GM12878 (cell line): Measurements from ENCODE around the gene NPY4R. TPM values are rescaled to one million over a fixed set of nuclear protein-coding genes. Genes with fewer than 3 reads are reported as not detected.
"Not testable (repeated sequence)": the region's sequence is repeated elsewhere in the genome, so short reads cannot be mapped to it uniquely, and the experiment has no call there.

ENCODE experiments used
- ATAC-seq: fragments of 200-7000 bp; cut with Tn5 transposase; 3 replicates; pipeline ENCODE4 v1.9.1; 2020; ENCODE audit warnings: mild to moderate bottlenecking, moderate library complexity
- BruUV-seq: library from RNA; stranded (reverse); fragments of 400-500 nt; replicated peaks from 2 replicates; lab custom pipeline; 2021; lab: Mats Ljungman, UMichigan
- CTCF ChIA-PET: fragments of 300-600 bp; sonication (Branson Sonifier 250); formaldehyde crosslinking; extraction: SDS; loops from one replicate; lab custom pipeline; 2021; ENCODE audit warnings: inconsistent platforms; lab: Yijun Ruan, JAX
- POLR2A ChIA-PET: fragments of 350-600 bp; formaldehyde crosslinking; extraction: SDS; loops from one replicate; lab custom pipeline; 2021; ENCODE audit warnings: inconsistent platforms; lab: Charles Lee
- RAD21 ChIA-PET: fragments of 300-600 bp; sonication (Branson Sonifier 250); formaldehyde crosslinking; loops from one replicate; lab custom pipeline; 2023; ENCODE audit warnings: antibody characterized with exemption; ENCODE audit not compliant: unreplicated experiment; lab: Charles Lee
- SMC1A ChIA-PET: fragments of 300-600 bp; sonication (Branson Sonifier 250); formaldehyde crosslinking; loops from one replicate; lab custom pipeline; 2023; ENCODE audit not compliant: unreplicated experiment, uncharacterized antibody; lab: Charles Lee
- DNase-seq: peaks from one replicate; pipeline ENCODE4 v3.0.0-alpha.2; 2011; ENCODE audit warnings: low read depth, low spot score
- FAIRE-seq: peaks from 3 replicates; lab custom pipeline; 2011; peaks lifted over from hg19 to GRCh38; lab: Jason Lieb, UNC
- H2AFZ ChIP-seq: 2 replicates; pipeline ENCODE4 v1.6.0; 2011; ENCODE audit warnings: low read depth, low read length, control low read depth; ENCODE audit not compliant: control insufficient read depth
- H3K27ac ChIP-seq: 2 replicates; pipeline ENCODE4 v1.5.1; 2011; ENCODE audit warnings: control low read depth; ENCODE audit not compliant: control insufficient read depth, insufficient read depth
- H3K27me3 ChIP-seq, 2 experiments: replicated peaks in 1 of 2; 2 replicates each; pipeline versions ENCODE4 v1.6.0 to v1.6.1; 2011; ENCODE audit warnings: low read length in 1 of 2; ENCODE audit not compliant: control insufficient read depth in 2 of 2, insufficient read depth in 2 of 2
- H3K36me3 ChIP-seq, 2 experiments: 2 replicates each; pipeline ENCODE4 v1.5.1; 2011; ENCODE audit warnings: low read length in 1 of 2; ENCODE audit not compliant: control insufficient read depth in 2 of 2, insufficient read depth in 2 of 2
- H3K4me1 ChIP-seq: 2 replicates; pipeline ENCODE4 v1.6.1; 2011; ENCODE audit warnings: mild to moderate bottlenecking, low read length, moderate library complexity, mixed read lengths; ENCODE audit not compliant: control insufficient read depth, insufficient read depth
- H3K4me2 ChIP-seq: 2 replicates; pipeline ENCODE4 v1.6.0; 2011; ENCODE audit warnings: control low read depth; ENCODE audit not compliant: control insufficient read depth, insufficient read depth
- H3K4me3 ChIP-seq: fragments of 200-600 bp; sonication (generic); 2 replicates; pipeline ENCODE4 v1.5.1; 2016
- H3K79me2 ChIP-seq: 2 replicates; pipeline ENCODE4 v1.6.0; 2011; ENCODE audit warnings: low read length; ENCODE audit not compliant: control insufficient read depth, insufficient read depth
- H3K9ac ChIP-seq: 2 replicates; pipeline ENCODE4 v1.8.0; 2011; ENCODE audit warnings: low read length, control low read depth, mixed read lengths; ENCODE audit not compliant: control insufficient read depth, insufficient read depth
- H3K9me3 ChIP-seq: replicated peaks from 3 replicates; pipeline ENCODE4 v1.5.1; 2011; ENCODE audit warnings: mild to moderate bottlenecking, low read length; ENCODE audit not compliant: control insufficient read depth, insufficient read depth
- H4K20me1 ChIP-seq: 2 replicates; pipeline ENCODE4 v1.6.0; 2011; ENCODE audit not compliant: control insufficient read depth, insufficient read depth
- WGBS: methylation state at CpG from one replicate; pipeline ENCODE4 v1.1.6; 2016; ENCODE audit warnings: low lambda C conversion rate; ENCODE audit not compliant: insufficient replicate concordance, insufficient coverage; ENCODE audit errors: missing lambda C conversion rate; 5-methylcytosine and 5-hydroxymethylcytosine counted together
- in situ Hi-C: fragments of 300-500 bp; cut with MboI; formaldehyde crosslinking; loops from 9 replicates; pipeline ENCODE4 v1.14.3; 2018; ENCODE audit warnings: mixed read lengths
- intact Hi-C: fragments of 100-400 bp; cut with micrococcal nuclease; formaldehyde crosslinking; loops from one replicate; pipeline ENCODE4 v1.14.2; 2022; ENCODE audit not compliant: unreplicated experiment
- polyA plus RNA-seq, 11 experiments: library from polyadenylated mRNA; depleted of rRNA in 4 of 11; unstranded in 6 of 11; stranded (reverse) in 5 of 11; fragments of >200 nt; fragmentation: Nextera tagmentation in 4 of 11; fragmentation: Illumina TruSeq in 1 of 11; extraction: Ambion mirVana in 4 of 11; extraction: Trizol in 1 of 11; gene quantifications; 1 replicate in 1 of 11; 2 replicates in 10 of 11; pipeline versions ENCODE4 v1.2.1 to v1.2.3, GENCODE V29; 2011 to 2016; ENCODE audit warnings: inconsistent platforms in 2 of 11, missing spikeins in 2 of 11, low read depth in 1 of 11
- total RNA-seq, 4 experiments: library from RNA; depleted of rRNA in 3 of 4; stranded (reverse); fragments of >200 nt in 3 of 4; fragmentation: Illumina TruSeq in 1 of 4; extraction: Trizol in 1 of 4; gene quantifications; 2 replicates each; pipeline versions ENCODE4 v1.2.1 to v1.2.3, GENCODE V29; 2013 to 2021

Gene NPY4R
- total and polyA plus RNA-seq, 10 of the 15 experiments (the other 5 are each of a cell fraction or from before 2014, with no cell fraction given) = not detected

DNA sequence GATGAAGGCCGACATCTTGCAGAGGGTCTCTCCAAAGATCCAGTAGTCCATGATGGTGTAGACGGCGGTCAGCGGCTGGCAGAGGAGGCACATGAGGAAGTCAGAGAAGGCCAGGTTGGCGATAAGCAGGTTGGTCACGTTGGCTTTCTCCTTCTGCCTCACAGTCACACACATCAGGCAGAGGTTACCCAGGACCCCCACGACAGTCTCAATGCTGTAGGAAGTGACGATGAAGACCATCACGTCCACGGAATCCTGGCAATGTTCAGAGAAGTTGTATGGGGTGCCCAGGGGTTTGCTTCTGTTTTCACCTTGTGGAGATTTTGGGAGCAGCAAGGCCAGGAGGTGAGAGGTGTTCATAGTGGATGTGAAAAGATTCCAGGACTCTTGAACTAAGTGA is 3.5 kb downstream of the NPY4R start:
- H3K27me3 ChIP-seq, H3K9me3 ChIP-seq, FAIRE-seq, in situ Hi-C loops, intact Hi-C loops, H3K4me3 ChIP-seq, SMC1A ChIA-PET, H2AFZ ChIP-seq, H3K79me2 ChIP-seq, BruUV-seq, ATAC-seq, H3K27ac ChIP-seq, H3K4me2 ChIP-seq, H3K4me1 ChIP-seq, POLR2A ChIA-PET, H3K36me3 ChIP-seq, H3K9ac ChIP-seq, RAD21 ChIA-PET, DNase-seq, H4K20me1 ChIP-seq, CTCF ChIA-PET: not testable (repeated sequence)
- WGBS = 9% methylated on average over 4 of the region's 10 CpGs

DNA sequence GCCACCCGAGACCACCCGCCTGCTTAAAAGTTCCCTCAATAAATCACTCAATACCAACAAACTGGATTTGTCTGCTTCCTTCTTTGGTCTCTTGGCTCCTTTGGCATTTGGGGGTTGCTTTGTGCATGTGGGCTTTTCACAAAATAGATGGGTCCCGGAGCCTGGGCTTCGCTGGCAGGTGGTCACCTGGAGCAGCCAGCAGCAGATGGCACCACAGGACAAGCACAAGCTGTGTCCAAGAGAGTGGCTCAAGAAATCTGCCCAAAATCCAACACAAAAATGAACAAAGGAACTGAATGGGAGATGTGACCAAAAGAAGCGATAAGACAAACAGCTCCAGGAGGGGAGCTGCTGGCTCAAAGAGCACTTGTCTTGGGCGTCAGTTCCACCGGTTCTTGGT is 6.2 kb downstream of the NPY4R start:
- intact Hi-C loops, H3K9ac ChIP-seq, FAIRE-seq, POLR2A ChIA-PET, H3K9me3 ChIP-seq, BruUV-seq, CTCF ChIA-PET, H3K36me3 ChIP-seq, DNase-seq, H3K4me1 ChIP-seq, H3K4me3 ChIP-seq, RAD21 ChIA-PET, in situ Hi-C loops, SMC1A ChIA-PET, ATAC-seq, H3K79me2 ChIP-seq, H3K27ac ChIP-seq, H2AFZ ChIP-seq, H4K20me1 ChIP-seq, H3K4me2 ChIP-seq, H3K27me3 ChIP-seq: not testable (repeated sequence)
- WGBS = 56% methylated on average over 3 of the region's 7 CpGs

DNA sequence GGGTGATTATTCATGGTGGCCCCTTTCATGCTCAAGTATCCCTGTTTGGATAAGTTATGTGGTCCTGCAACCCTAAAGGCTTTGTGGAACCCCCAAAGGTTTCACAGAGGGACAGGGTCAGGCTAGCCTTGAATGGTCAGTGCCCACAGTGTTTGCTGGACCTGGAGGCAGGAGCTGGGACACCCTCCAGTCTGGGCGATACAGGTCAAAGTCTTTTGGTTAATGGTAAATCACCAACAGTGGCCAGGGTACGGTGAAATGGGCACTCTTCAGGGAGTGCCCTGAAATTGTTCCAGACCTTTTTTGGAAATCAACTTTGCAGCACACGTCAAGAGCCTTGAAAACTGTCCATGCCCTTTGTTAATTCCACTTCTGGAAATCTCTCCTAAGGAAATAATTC is 8.7 kb downstream of the NPY4R start:
- CTCF ChIA-PET, ATAC-seq, H3K4me1 ChIP-seq, H4K20me1 ChIP-seq, H2AFZ ChIP-seq, H3K27ac ChIP-seq, in situ Hi-C loops, POLR2A ChIA-PET, H3K27me3 ChIP-seq, BruUV-seq, H3K9me3 ChIP-seq, H3K4me2 ChIP-seq, DNase-seq, RAD21 ChIA-PET, FAIRE-seq, intact Hi-C loops, H3K36me3 ChIP-seq, H3K79me2 ChIP-seq, SMC1A ChIA-PET, H3K9ac ChIP-seq, H3K4me3 ChIP-seq: not testable (repeated sequence)
- WGBS = no CpG with 5 or more reads among the region's 3 CpGs

DNA sequence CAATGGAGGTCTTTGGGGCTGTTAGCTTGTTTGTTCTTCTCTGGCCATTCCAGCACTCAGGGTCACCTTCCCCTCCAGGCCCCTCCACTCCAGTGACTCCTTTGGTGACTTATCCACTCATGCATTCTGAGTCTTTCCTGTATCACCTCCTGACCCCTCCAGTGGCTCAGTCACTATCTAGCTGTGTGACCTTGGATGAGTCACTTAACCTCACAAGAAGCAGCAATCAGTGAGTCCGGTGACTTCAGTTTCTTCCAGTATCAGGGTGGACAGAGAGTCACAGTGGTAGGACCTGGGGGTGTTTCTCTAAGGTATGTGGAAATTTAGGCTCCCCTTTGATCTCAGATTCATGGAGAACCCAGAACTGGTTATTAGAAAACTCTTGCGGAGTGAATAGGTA is 9.8 kb downstream of the NPY4R start:
- SMC1A ChIA-PET, BruUV-seq, H3K4me3 ChIP-seq, H3K79me2 ChIP-seq, H3K9me3 ChIP-seq, intact Hi-C loops, H4K20me1 ChIP-seq, DNase-seq, POLR2A ChIA-PET, H3K4me2 ChIP-seq, H2AFZ ChIP-seq, in situ Hi-C loops, ATAC-seq, RAD21 ChIA-PET, H3K27ac ChIP-seq, H3K36me3 ChIP-seq, CTCF ChIA-PET, FAIRE-seq, H3K4me1 ChIP-seq, H3K27me3 ChIP-seq, H3K9ac ChIP-seq: not testable (repeated sequence)
- no CpG with 5 or more reads among the region's 2 CpGs for WGBS
